GM18907 (cell line): ENCODE data around the gene KRT73.
"Not testable (repeated sequence)": the region's sequence is repeated elsewhere in the genome, so short reads cannot be mapped to it uniquely, and the experiment has no call there.

Source experiments
- ATAC-seq: cut with Tn5 transposase; IDR thresholded peaks from one replicate; pipeline ENCODE4 v1.9.1; 2021; ENCODE audit warnings: mild to moderate bottlenecking, moderate library complexity; ENCODE audit not compliant: unreplicated experiment

KRT73 gene

DNA sequence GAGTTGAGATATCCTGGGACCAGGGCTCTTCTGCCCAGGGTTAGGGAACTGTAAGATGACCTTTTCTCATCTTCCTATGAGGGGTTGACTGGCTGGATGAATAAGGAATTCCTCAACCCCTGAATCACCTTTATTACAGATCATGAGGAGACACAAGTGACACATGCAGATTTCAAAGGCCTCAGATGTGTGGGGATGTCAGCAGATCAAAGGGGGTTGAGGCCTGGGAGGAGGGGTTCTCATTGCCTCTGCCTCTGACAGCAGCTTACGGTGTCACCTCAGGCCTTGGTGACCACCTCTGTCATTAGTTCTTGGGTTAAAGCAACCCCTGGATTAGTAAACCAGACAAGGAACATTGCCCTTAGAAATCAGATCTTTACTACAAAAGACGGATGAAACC lies 15.0 kb downstream of the KRT73 start:
- no peak for ATAC-seq

DNA sequence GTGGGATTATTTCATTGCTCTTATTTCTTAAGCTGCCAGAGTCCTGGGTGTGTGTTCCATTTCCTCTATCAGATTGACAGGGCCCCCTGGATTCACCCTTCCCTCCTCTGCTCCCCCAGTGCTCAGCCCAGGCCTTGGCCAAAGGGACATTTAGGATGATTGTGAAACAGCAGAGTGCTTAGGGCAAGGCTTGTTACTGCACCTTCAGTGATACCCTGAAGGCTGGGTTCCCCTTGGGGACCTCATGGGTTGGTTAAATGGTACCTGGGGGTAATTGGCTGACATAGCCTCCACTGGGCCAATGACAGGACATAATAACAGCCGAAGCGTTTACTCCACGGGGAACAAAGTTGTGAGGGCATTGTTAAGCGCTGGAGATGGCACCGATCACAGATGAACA lies 15.8 kb downstream of the KRT73 start:
- ATAC-seq, result no peak

DNA sequence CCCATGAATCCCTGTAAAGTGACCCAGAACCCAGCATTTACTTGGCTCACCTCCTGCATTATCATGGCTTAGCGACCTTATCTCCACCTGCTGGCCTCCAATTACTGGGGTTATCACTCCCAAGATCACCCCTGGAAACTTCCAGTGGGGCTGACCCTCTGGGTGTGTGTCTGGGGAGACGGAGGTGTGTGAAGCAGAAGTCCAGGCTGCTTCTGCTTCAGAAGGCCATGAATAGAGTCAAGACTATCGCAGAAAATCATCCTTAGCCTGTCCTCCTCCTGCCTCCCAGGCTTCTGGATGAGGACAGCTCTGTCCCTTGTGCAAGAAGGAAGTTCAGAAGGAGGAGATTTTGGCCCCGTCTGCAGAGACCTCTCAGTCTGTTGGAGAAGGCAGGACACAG lies 16.7 kb downstream of the KRT73 start:
- no peak for ATAC-seq

GRCh38 chr12:52600941-52601481 lies 17.3 kb downstream of the KRT73 start, which contains the start of gene KRT72:
Gene KRT72, minus strand, starts transcription at chr12:52601463. Its CDS starts 11 bp downstream, at chr12:52601452.
- ATAC-seq, result no peak

GRCh38 chr12:52600475-52600874 lies 17.9 kb downstream of the KRT73 start:
- no peak for ATAC-seq

GRCh38 chr12:52600071-52600470 lies 18.3 kb downstream of the KRT73 start:
- no peak for ATAC-seq

- no peak for ATAC-seq
Observed at GRCh38 chr12:52598966-52599365, 19.4 kb downstream of the KRT73 start.

DNA sequence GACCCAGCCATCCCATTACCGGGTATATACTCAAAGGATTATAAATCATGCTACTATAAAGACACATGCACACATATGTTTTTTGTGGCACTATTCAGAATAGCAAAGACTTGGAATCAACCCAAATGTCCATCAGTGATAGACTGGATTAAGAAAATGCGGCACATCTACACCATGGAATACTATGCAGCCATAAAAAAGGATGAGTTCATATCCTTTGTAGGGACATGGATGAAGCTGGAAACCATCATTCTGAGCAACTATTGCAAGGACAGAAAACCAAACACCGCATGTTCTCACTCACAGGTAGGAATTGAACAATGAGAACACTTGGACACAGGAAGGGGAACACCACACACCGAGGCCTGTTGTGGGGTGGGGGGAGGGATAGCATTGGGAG lies 24.1 kb downstream of the KRT73 start:
- ATAC-seq, result not testable (repeated sequence)

GRCh38 chr12:52591521-52591920 lies 26.8 kb downstream of the KRT73 start:
- no peak for ATAC-seq

GRCh38 chr12:52590021-52590420 lies 28.3 kb downstream of the KRT73 start:
- ATAC-seq, result no peak

- ATAC-seq, result no peak
Observed at GRCh38 chr12:52587563-52587962, 30.8 kb downstream of the KRT73 start.

GRCh38 chr12:52585946-52586345 lies 32.4 kb downstream of the KRT73 start:
- ATAC-seq, result no peak

DNA sequence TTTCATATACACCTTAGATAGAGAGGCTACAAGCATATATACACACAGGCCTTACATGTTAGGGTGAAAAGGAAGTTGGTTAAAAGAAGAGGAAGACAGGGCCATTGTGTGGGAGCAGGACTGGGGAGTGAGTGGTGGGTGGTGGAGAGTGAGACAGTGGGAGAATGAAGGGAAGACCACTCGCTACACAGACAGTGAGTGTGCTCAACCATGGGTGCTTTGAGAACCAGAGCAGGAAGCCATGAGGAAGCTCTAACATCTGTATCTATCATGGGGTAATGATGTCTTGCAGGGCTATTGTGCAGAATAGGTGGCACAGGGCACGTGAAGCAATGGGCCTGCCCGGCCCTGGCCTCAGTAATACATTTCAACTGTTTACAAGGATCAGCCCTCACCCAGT lies 33.3 kb downstream of the KRT73 start:
- no peak for ATAC-seq

GRCh38 chr12:52584156-52584682 lies 34.1 kb downstream of the KRT73 start:
- no peak for ATAC-seq

- ATAC-seq, result no peak
Observed at GRCh38 chr12:52582971-52583456, 35.3 kb downstream of the KRT73 start.

DNA sequence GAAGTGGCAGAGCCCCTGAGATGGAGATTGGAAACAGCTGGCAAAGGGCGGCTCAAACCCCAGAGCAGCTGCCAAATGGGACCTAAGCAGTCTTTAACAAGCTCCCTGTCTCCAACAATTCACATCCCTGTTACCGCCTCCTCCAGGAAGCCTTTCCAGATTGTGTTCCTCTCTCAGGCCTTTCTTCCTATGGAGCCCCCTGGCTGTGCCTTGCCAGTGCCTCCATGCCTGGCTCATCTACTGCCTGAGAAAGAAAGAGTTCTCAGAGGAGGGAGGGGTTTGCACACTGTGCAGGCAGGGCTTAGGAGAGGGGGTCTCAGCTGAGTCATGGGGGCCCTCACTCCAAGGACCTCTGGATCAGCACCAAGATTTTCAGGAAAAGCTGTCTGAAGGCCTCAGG lies 35.9 kb downstream of the KRT73 start:
- ATAC-seq, result no peak

DNA sequence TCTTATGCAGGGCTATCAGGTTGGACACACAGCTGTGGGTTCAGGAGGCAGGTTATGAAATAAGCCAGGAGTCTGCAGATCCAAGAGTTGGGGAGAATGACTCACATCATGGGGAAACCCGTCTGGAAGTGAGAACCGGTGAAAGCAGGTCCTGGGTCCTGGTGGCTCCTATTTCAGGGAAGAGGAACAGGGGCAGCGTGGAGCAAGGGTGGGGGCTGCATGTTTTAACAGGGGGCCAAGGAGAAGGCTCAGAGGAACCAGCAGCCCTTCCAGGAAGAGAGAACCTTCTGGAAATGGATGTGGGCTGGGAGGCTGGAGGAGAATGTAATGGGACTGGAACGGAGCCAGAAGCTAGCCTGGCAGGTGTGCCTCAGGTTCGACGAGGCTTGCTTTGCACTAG lies 36.9 kb downstream of the KRT73 start:
- ATAC-seq, result no peak

- no peak for ATAC-seq
Observed at GRCh38 chr12:52581066-52581465, 37.3 kb downstream of the KRT73 start.

DNA sequence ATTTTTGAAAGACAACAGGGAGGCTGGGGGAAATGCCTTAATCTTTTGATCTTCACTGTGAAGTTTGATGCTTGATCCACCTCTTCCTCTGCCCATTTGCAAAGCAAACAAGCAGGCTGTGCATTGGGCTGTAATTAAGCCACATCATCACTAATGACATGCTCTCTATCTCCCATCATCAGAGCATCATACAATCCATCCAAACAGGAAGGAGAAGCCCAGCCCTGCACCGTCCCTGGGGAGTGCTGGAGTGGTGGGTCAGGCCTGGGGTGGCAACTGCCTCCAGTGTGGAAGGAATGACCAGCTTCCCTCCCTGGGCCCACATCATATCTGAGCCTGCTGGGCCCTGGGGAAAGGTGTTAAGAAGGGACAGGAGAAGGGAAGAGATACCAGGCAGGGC lies 37.9 kb downstream of the KRT73 start:
- no peak for ATAC-seq

DNA sequence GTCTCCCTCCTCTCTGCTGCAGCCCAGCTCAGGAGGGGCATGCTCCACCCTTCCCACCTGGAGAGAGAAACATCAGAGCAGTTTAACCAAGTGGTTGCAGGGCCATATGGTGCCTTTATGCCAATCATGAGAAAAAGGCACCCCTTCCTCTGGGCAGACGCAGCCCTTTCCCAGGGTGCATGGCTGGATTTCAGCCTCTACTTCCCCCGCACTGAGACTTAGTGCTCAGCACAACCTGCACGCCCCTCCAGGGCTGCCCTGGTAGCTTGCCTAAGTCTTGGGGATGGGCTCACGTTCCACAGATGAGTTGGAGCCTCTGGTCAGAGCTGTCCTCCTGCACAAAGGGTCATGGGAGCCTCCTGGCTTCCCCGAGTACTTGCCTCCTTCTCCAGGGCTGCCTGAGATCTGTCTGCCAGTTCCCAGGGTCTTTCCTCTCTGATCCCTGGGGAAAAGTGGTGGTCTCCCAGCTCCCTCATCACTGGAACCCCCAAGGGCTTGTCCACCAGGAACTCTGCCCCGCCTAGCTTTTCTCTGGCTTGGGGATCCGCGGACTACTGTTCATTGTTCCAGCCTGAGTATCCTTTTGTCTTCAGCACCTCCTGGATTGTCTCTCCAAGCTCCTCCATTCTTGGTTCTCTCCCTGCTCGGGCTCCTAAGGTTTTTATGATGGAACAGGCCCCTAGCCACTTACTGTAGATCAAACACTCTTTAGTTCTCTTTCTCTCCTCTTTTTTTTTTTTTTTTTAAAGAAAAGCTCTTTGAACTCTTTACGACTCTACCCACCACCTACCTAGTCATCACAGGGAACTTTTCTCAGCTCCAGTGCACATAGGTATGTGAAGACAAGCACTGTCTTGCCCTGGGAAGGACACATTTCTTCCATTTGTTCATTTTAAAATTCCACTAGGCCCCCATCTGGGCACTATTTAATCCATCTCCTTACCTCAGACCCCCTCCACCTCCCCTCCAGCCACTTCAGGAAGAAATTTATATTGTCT lies 38.6 kb downstream of the KRT73 start:
- ATAC-seq, result no peak

DNA sequence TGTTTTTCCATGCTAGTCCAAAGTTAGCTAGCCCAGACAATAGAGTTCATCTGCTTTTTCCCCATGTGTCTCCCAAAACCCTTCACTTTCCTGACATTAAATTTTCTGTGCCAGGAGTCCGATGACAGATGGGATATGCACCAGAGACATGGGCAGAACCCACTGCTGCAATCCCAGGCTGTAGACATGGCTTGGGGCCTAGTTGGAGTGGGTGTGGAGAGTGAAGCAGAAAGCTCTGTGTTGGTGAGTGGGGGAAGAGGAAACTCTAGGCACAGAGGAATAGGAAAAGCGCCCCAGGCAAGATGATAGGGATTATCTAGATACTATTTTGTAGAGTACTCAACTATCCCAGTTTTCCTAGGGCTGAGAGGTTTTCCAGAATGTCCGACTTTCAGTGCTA lies 39.9 kb downstream of the KRT73 start:
- ATAC-seq, result no peak

DNA sequence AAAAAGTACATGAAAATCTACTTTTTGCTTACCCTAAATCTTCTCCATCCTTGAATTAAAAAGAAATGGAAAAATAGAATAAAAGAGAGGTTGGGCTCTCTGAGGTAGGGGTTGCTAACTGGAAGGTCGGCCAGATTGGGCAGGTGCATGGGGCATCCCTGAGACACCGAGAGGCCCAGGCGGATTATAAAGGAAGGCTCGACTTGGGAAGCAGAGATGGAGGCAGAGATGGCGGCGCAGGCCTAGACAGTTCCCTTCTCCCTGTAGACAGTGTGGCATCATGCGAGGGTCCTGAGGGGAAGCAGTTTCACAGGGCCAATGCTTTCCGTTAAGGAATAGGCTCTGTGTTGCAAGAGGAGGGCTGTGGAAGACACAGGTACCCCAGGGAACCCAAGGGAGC lies 41.0 kb downstream of the KRT73 start:
- ATAC-seq, result no peak
